Progenitor cell of endocrine pancreas (in vitro differentiated cells): ENCODE results near the gene BARX1. TPM values are rescaled to one million over a fixed set of nuclear protein-coding genes. Genes with fewer than 3 reads are reported as not detected.

Experiments
- DNase-seq: peaks from one replicate; pipeline ENCODE4 v3.0.0; 2021; ENCODE audit warnings: low spot score; ENCODE audit not compliant: unreplicated experiment
- H3K27ac Mint-ChIP-seq: 2 replicates; pipeline ENCODE4 v1.8.0; 2021; ENCODE audit warnings: mild to moderate bottlenecking, moderate library complexity, mixed read lengths
- H3K27me3 Mint-ChIP-seq: 2 replicates; pipeline ENCODE4 v1.8.0; 2021; ENCODE audit warnings: mixed read lengths
- H3K36me3 Mint-ChIP-seq: 2 replicates; pipeline ENCODE4 v1.8.0; 2022; ENCODE audit warnings: mixed read lengths; ENCODE audit not compliant: insufficient read depth
- H3K4me1 Mint-ChIP-seq: 2 replicates; pipeline ENCODE4 v1.8.0; 2021; ENCODE audit warnings: low read depth, mixed read lengths
- H3K4me3 Mint-ChIP-seq: 2 replicates; pipeline ENCODE4 v1.8.0; 2021; ENCODE audit warnings: low read depth, mild to moderate bottlenecking, moderate library complexity, mixed read lengths
- H3K9me3 Mint-ChIP-seq: 2 replicates; pipeline ENCODE4 v1.8.0; 2021; ENCODE audit warnings: low read depth, mixed read lengths
- total RNA-seq: library from RNA; stranded (reverse); gene quantifications from 2 replicates; pipeline ENCODE4 v1.2.1, GENCODE V29; 2021
- TF ChIP-seq, protein P1 (sequence below): fragments of 200-600 bp; sonication (generic); IDR thresholded peaks from one replicate; pipeline ENCODE4 v1.5.0; 2021; ENCODE audit warnings: antibody characterized with exemption, mild to moderate bottlenecking; ENCODE audit not compliant: unreplicated experiment

Gene BARX1
- total RNA-seq, 1 donor from 2014 or later, result 0.74 TPM

DNA sequence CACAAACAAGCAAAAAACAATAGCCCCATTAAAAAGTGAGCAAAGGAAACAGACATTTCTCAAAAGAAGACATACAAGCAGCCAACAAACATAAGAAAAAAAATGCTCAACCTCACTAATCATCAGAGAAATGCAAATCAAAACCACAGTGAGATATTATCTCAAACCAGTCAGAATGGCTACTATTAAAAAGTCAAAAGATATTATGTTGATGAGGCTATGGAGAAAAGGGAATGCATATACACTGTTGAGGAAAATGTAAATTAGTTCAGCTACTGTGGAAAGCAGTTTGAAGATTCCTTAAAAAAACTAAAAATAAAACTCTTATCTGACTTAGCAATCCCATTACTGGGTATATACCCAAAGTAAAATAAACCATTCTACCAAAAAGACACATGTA is 28.7 kb upstream of the BARX1 start:
- Mint-ChIP-seq H3K9me3 (peaks cover 15% of the 10 kb centered on the region), H3K36me3 (peaks cover 2% of the 10 kb centered on the region), H3K27me3 (peaks cover 4% of the 10 kb centered on the region), H3K4me3 (no peak overlapping the region), H3K27ac (no peak overlapping the region), H3K4me1 (peaks cover 2% of the 10 kb centered on the region)
- TF ChIP-seq, protein P1, sequence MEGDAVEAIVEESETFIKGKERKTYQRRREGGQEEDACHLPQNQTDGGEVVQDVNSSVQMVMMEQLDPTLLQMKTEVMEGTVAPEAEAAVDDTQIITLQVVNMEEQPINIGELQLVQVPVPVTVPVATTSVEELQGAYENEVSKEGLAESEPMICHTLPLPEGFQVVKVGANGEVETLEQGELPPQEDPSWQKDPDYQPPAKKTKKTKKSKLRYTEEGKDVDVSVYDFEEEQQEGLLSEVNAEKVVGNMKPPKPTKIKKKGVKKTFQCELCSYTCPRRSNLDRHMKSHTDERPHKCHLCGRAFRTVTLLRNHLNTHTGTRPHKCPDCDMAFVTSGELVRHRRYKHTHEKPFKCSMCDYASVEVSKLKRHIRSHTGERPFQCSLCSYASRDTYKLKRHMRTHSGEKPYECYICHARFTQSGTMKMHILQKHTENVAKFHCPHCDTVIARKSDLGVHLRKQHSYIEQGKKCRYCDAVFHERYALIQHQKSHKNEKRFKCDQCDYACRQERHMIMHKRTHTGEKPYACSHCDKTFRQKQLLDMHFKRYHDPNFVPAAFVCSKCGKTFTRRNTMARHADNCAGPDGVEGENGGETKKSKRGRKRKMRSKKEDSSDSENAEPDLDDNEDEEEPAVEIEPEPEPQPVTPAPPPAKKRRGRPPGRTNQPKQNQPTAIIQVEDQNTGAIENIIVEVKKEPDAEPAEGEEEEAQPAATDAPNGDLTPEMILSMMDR, result no peak
- no peak for DNase-seq

DNA sequence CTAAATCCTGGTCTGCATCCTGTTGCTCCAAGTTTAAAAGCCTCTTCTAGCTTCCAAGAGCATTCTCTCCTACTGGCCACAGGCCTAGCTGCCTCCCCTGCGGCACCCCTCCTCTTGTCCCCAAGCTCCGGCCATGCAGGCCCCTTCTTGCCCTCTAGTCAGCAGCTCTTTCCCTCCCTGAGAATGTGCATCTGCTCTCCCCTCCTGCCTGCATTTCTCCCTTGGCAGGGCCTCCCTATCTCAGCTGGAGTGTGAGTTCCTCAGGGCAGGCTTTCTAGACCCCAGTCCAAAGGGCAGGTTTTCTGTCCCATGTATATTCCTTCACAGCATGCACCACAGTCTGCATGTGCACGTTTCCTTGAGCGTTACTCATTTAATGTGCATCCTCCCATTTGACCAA is 24.6 kb upstream of the BARX1 start:
- Mint-ChIP-seq H3K27me3 (peaks cover 11% of the 10 kb centered on the region), H3K27ac (no peak overlapping the region), H3K9me3 (no peaks in the 10 kb centered on the region), H3K36me3 (no peaks in the 10 kb centered on the region), H3K4me1 (no peaks in the 10 kb centered on the region), H3K4me3 (no peak overlapping the region)
- no peak for DNase-seq
- TF ChIP-seq, protein P1, result no peak

GRCh38 chr9:93978551-93978950 is 23.4 kb upstream of the BARX1 start:
- Mint-ChIP-seq H3K27me3 (peaks cover 11% of the 10 kb centered on the region), H3K4me1 (no peaks in the 10 kb centered on the region), H3K27ac (no peak overlapping the region), H3K4me3 (no peak overlapping the region), H3K9me3 (peaks cover under 1% of the 10 kb centered on the region), H3K36me3 (no peaks in the 10 kb centered on the region)
- TF ChIP-seq, protein P1, result no peak
- DNase-seq, result no peak

- H3K27ac Mint-ChIP-seq, result no peak overlapping the region
- peaks cover 13% of the 10 kb centered on the region for H3K9me3 Mint-ChIP-seq
- no peaks in the 10 kb centered on the region for H3K4me1 Mint-ChIP-seq
- no peak for DNase-seq
- H3K4me3 Mint-ChIP-seq, result no peak overlapping the region
- H3K27me3 Mint-ChIP-seq, result peaks cover 11% of the 10 kb centered on the region
- peaks cover 2% of the 10 kb centered on the region for H3K36me3 Mint-ChIP-seq
- TF ChIP-seq, protein P1, result no peak
Observed at GRCh38 chr9:93976973-93977372, 21.8 kb upstream of the BARX1 start.

GRCh38 chr9:93976081-93976480 is 20.9 kb upstream of the BARX1 start:
- Mint-ChIP-seq H3K4me1 (no peaks in the 10 kb centered on the region), H3K4me3 (no peak overlapping the region), H3K27me3 (peaks cover 11% of the 10 kb centered on the region), H3K27ac (no peak overlapping the region), H3K9me3 (peaks cover 13% of the 10 kb centered on the region), H3K36me3 (peaks cover 2% of the 10 kb centered on the region)
- TF ChIP-seq, protein P1, result no peak
- no peak for DNase-seq
